Thyroid gland (tissue), 4 donors: ENCODE data around the gene ANKS1A.

ENCODE experiments used
- POLR2A ChIP-seq, 2 donors: fragments of 450-650 bp; IDR thresholded peaks; one replicate each; pipeline ENCODE4 v1.6.1; 2017; ENCODE audit warnings: antibody characterized with exemption in 2 of 2, mild to moderate bottlenecking in 2 of 2, moderate library complexity in 1 of 2
- TF ChIP-seq, protein P1 (sequence below), 6 experiments: fragments of 200-600 bp in 3 of 6; fragments of 450-650 bp in 3 of 6; sonication (generic) in 3 of 6; IDR thresholded peaks; one replicate each; pipeline ENCODE4 v1.5.1; 2016 to 2019; ENCODE audit warnings: antibody characterized with exemption in 6 of 6, mild to moderate bottlenecking in 2 of 6, inconsistent platforms in 1 of 6, moderate library complexity in 1 of 6

DNA sequence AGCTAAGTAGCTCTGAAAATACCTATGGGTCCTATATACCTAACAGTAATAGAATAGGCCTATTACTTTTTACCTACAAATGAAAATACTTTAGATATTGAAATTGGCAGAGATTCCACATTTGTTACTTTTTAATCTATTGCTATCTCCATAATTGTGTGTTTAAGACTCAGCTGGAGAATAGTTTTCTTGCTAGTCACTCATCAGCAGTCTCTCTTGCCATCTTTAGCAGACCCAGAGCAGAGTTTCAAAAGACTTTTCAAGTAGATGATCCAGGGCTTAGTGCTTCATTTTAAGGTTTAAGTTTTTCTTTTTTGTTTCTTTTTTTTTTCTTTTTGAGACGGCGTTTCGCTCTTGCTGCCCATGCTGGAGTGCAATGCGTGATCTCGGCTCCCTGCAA is 12.9 kb downstream of the ANKS1A start:
- TF ChIP-seq, protein P1, sequence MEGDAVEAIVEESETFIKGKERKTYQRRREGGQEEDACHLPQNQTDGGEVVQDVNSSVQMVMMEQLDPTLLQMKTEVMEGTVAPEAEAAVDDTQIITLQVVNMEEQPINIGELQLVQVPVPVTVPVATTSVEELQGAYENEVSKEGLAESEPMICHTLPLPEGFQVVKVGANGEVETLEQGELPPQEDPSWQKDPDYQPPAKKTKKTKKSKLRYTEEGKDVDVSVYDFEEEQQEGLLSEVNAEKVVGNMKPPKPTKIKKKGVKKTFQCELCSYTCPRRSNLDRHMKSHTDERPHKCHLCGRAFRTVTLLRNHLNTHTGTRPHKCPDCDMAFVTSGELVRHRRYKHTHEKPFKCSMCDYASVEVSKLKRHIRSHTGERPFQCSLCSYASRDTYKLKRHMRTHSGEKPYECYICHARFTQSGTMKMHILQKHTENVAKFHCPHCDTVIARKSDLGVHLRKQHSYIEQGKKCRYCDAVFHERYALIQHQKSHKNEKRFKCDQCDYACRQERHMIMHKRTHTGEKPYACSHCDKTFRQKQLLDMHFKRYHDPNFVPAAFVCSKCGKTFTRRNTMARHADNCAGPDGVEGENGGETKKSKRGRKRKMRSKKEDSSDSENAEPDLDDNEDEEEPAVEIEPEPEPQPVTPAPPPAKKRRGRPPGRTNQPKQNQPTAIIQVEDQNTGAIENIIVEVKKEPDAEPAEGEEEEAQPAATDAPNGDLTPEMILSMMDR (IDR thresholded peaks at IDR 0.05) = no peak
- no peak for TF ChIP-seq POLR2A (IDR thresholded peaks at IDR 0.05)
